COLO829 (cell line): Measurements from ENCODE around the gene ZMYND19.
"Not testable (repeated sequence)": the region's sequence is repeated elsewhere in the genome, so short reads cannot be mapped to it uniquely, and the experiment has no call there.

Experiments
- DNase-seq: peaks from one replicate; pipeline ENCODE4 v3.0.0; 2012; ENCODE audit warnings: low spot score

Gene ZMYND19

DNA sequence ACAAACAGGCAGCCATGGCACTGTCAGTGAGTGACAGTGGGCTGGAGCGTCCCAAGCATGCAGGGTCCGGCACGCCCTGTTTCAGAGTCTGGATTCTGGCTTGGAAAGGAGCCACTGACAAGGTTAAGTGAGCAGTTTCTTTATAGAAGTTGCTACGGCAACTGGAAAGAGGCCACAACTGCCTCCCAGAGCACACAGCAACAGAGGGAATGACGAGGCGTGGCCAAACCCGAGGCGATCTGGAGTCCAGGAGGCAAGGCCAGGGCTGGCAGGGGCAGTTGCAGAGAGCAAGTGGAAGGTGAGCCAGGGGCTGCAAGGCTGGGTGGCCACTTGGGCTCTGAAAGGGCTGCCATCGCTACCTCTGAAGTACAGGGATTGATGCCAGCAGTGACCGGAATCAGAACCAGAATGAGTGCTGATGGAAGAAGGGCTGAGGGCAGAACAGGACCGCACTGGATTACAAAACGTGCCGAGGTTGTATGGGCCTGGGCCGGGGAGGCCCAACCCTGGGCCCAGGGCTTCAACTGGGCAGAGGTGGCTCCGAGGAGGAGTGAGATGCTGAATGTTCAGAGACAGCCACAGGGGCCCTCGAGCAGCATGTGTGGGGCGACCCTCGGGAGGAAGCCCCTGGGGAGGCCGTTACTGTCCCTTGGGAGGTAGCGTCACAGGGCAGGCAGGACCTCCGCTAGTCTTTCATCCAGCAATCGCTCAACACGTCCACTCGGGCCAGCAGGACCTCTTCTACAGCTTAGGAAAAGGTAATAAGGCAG, 34.1 kb downstream of the ZMYND19 start:
- DNase-seq: no peak

DNA sequence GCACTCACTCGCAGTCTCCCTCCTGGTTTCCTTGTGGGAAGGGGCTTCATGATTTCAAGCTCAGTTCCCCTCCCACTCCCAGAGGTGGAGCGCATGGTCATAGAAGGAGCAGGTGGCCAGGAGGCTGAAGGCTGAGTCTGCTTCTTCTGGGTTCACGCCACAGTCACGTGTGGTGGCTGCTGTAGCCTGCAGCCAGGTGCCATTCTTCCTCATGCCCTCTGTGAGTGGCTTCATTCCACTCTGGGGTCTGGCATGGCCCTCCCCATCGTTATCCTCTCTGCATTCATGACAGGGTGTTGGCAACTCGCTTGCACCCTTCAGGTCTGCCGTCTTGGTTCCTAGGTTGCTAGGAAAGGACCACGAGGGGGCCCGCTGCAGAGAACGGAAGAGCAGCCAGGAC, 35.1 kb downstream of the ZMYND19 start:
- no peak for DNase-seq

- no peak for DNase-seq
Measured at GRCh38 chr9:137554349-137554748, 36.0 kb downstream of the ZMYND19 start.

- DNase-seq: not testable (repeated sequence)
Measured at GRCh38 chr9:137553654-137554053, 36.7 kb downstream of the ZMYND19 start.

DNA sequence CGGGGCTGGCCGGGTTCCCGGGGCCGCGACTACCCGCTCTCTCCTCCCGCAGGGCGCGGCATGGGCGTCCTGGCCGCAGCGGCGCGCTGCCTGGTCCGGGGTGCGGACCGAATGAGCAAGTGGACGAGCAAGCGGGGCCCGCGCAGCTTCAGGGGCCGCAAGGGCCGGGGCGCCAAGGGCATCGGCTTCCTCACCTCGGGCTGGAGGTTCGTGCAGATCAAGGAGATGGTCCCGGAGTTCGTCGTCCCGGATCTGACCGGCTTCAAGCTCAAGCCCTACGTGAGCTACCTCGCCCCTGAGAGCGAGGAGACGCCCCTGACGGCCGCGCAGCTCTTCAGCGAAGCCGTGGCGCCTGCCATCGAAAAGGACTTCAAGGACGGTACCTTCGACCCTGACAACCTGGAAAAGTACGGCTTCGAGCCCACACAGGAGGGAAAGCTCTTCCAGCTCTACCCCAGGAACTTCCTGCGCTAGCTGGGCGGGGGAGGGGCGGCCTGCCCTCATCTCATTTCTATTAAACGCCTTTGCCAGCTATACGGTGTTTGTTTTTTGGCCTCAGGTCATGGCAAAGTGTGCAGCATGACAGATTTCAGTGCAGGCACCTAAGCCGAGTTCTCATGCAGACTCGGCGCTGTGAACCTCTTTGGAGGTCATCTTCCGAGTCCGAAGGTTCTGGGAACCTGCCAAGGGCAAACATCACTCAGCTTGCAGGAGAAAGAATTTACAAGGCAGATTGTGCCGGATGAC, 38.1 kb downstream of the ZMYND19 start:
- DNase-seq: no peak

- DNase-seq: peak; percentile 94
Measured at GRCh38 chr9:137551264-137552021, 38.9 kb downstream of the ZMYND19 start, which contains the start of gene MRPL41. MRPL41 (plus strand) TSS chr9:137551879; CDS start chr9:137552082, 203 bp downstream.

DNA sequence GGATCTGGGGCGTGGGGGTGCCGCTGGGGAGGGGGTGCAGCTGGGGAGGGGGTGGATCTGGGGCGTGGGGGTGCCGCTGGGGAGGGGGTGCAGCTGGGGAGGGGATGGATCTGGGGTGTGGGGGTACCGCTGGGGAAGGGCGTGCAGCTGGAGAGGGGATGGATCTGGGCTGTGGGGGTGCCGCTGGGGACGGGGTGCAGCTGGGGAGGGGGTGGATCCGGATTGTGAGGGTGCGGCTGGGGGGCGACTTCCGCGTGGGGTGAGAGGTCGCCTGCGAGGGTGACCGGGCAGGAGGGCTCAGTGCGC, 39.4 kb downstream of the ZMYND19 start:
- not testable (repeated sequence) for DNase-seq

DNA sequence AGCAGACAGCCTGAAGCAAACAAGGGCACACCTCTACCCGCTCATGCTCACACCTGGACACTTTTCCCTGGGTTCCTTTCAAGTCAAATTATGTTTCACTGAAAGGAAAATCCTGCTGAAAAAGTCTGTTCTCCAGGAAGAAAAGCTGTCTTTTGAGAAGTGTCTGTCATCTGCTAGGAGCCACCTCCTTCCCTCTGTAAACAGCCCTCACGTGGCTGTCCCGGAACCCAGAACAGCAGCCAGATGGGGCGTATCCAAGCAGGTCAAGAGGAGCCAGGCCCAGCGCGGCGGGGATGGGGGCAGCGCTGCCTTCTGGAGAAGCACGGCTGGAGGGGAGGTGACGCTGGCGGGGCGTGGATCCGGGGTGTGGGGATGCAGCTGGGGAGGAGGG, 40.1 kb downstream of the ZMYND19 start, which contains the start of gene PNPLA7:
Gene PNPLA7 (minus strand): TSS at position 172 of the 391 bp plus-strand sequence. CDS start 205 bp downstream, outside the sequence.
- peak; percentile 84 for DNase-seq

DNA sequence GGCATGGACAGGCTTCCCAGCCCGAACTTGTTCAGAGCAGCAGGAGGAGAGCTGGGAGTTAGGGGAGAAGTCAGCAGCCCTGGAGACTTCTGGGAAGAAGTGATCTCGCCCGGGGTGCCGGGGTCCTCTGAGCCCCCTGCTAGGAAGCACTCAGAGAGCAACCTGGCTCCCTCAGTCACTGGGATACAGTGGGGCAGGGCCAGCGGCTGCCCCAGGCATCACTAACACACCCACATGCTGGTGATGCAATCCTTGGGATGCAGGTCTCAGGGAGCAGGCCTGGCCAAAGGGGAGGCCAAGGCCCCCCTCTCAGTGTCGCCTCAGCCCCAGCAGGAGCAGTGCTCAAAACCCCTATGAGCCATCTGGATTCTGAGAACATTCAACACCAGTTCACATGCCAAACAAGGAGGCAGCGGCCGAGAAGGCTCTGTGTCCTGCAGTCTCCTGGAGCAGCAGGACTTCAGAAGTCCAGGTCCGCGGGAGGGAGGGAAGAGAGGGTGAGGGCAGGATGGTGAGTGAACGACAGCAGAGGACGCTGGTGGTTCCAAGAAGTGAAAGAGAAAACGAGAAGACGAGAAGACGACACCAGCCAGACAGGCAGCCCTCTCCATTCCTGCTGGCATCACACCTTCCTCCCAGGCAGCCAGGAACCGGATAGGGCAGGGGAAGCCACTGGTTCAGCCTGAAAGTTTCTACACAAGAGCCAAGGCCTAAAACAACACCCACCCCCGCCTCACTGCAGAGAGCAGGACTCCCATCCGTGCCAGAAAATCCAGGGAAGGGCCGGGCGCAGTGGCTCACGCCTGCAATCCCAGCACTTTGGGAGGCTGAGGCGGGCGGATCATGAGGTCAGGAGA, 42.4 kb downstream of the ZMYND19 start:
- DNase-seq: no peak

GRCh38 chr9:137545123-137545522, 45.2 kb downstream of the ZMYND19 start:
- DNase-seq: no peak

- peak; percentile 48 for DNase-seq
Measured at GRCh38 chr9:137544176-137544760, 46.0 kb downstream of the ZMYND19 start.

DNA sequence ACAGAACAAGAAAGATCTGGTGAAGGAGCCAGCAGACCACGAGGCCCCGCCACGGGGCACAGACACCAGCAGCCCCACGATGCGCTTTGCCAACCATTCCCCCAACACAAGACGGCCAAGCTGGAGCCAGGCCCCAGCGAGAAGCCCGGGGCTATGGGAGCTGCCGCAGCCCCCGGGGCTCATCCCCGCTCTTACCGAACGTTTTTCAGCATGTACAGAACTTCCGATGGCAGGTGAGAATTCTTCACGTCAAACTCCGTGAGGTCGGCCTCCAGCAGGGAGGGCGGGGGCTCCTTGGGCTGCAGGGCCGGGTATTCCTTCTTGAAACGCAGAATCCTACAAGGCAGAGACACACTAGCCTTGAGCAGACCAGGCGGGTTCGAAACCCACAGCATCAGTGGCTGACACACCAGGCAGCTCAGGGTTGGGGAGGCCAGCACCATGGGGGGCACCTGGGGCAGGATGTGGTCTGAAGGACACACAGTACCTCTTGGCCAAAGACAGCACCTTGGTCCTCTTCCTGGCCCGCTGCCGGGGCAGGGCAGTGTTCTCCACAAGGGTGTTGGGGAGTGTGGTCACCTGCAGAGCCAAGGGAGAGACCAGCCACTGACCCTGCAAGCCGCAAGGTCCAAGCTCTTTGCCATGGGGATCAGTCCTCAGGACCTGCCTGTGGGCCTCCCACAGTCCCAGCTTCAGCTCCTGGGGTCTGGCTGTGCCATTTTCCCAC, 46.9 kb downstream of the ZMYND19 start:
- no peak for DNase-seq

- DNase-seq: no peak
Measured at GRCh38 chr9:137542486-137542885, 47.8 kb downstream of the ZMYND19 start.

GRCh38 chr9:137540536-137540935, 49.8 kb downstream of the ZMYND19 start:
- no peak for DNase-seq

GRCh38 chr9:137538058-137538457, 52.3 kb downstream of the ZMYND19 start:
- no peak for DNase-seq

DNA sequence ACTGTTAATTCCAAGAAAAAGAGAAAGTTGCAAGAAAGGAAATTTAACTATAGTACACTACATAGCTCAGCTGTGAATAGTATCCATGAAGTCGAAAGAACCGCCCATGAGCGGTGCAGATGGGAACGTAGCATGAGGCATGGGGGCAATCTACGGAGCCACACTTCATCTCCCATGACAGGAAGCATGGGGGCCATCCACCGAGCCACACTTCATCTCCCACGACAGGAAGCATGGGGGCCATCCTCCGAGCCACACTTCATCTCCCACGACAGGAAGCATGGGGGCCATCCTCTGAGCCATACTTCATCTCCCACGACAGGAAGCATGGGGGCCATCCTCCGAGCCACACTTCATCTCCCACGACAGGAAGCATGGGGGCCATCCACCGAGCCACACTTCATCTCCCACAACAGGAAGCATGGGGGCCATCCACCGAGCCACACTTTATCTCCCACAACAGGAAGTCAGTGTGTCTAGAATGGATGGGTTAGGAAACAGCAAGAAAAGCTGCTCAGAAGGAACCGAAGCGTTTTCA, 53.6 kb downstream of the ZMYND19 start:
- not testable (repeated sequence) for DNase-seq

GRCh38 chr9:137535120-137535428, 55.2 kb downstream of the ZMYND19 start:
- DNase-seq: no peak

DNA sequence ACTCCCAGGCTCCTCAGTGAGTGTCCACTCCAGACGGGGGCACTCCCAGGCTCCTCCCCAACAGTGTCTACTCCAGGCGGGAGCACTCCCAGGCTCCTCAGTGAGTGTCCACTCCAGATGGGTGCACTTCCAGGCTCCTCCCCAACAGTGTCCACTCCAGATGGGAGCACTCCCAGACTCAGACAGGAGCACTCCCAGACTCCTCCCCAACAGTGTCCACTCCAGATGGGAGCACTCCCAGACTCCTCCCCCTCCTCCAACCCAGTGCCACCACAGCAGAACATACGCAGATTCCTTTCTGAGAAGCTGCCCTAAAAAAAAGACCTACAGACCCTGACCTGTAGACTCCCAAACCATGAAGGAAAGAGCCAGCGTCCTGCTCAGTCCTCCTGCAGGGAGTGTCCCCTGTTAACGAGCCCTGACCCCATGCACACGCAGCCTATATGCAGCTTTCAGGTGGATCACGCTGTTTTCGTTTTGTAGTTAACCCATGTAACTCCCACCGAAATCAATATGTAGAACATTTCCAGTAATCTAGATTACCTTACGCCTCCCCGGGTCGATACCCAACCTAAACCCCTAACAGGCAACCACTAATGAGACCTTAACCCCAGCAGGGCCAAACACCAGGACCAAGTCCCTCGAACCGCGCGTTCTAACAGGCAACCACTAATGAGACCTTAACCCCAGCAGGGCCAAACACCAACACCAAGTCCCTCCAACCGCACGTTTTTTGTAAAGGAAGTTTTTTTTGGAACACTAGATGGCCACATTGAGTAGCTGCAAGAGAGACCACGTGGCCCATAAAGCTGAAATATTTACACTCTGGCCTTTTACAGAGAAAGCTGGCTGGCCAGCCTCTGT, 55.8 kb downstream of the ZMYND19 start:
- peak; percentile 91 for DNase-seq

DNA sequence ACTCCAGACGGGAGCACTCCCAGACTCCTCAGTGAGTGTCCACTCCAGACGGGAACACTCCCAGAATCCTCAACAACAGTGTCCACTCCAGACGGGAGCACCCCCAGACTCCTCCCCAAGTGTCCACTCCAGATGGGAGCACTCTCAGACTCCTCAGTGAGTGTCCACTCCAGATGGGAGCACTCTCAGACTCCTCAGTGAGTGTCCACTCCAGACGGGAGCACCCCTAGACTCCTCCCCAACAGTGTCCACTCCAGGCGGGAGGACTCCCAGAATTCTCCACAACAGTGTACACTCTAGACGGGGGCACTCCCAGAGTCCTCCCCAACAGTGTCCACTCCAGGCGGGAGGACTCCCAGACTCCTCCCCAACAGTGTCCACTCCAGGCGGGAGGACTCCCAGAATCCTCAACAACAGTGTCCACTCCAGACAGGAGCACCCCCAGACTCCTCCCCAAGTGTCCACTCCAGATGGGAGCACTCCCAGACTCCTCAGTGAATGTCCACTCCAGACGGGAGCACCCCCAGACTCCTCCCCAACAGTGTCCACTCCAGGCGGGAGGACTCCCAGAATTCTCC, 57.3 kb downstream of the ZMYND19 start:
- not testable (repeated sequence) for DNase-seq
